Measurements from ENCODE around the gene C6orf47.

- TF ChIP-seq EZH2 (IDR thresholded peaks at IDR 0.05; ENCODE audit: insufficient read depth, poor library complexity, severe bottlenecking) (no peak), EZH2phosphoT487 (IDR thresholded peaks at IDR 0.05; ENCODE audit: insufficient read depth, low read depth) (no peak)
These were observed 37.0 kb upstream of the C6orf47 start for GRCh38 chr6:31697555-31697954.

Measured in GM23248 (cell line).